Uterus (tissue), 4 donors: ENCODE data around the gene XNDC1N. TPM values are rescaled to one million over a fixed set of nuclear protein-coding genes. Genes with fewer than 3 reads are reported as not detected.

Source experiments
- DNase-seq, 2 donors: peaks; one replicate each; pipeline ENCODE4 v3.0.0-alpha.2; 2019 to 2020
- H3K27ac ChIP-seq, 2 donors: fragments of 200-600 bp; sonication (generic); 1 replicate in 1 of 2; 2 replicates in 1 of 2; pipeline ENCODE4 v1.5.1; 2016 to 2018
- H3K27me3 ChIP-seq, 2 donors: fragments of 200-600 bp; sonication (generic); one replicate each; pipeline ENCODE4 v1.5.1; 2018 to 2019; ENCODE audit warnings: control low read depth in 1 of 2
- H3K36me3 ChIP-seq, 2 donors: fragments of 200-600 bp; sonication (generic); one replicate each; pipeline ENCODE4 v1.5.1; 2019; ENCODE audit warnings: control low read depth in 1 of 2
- H3K4me1 ChIP-seq, 2 donors: fragments of 200-600 bp; sonication (generic); one replicate each; pipeline ENCODE4 v1.5.1; 2018 to 2019; ENCODE audit warnings: control low read depth in 1 of 2
- H3K4me3 ChIP-seq, 2 donors: fragments of 200-600 bp; sonication (generic); 1 replicate in 1 of 2; 2 replicates in 1 of 2; pipeline ENCODE4 v1.5.1; 2018 to 2019; ENCODE audit warnings: mild to moderate bottlenecking in 1 of 2
- H3K9me3 ChIP-seq, 2 donors: fragments of 200-600 bp; sonication (generic); one replicate each; pipeline ENCODE4 v1.5.1; 2019; ENCODE audit warnings: control low read depth in 1 of 2
- CTCF ChIP-seq, 4 experiments: fragments of 200-600 bp in 2 of 4; fragments of 450-650 bp in 2 of 4; sonication (generic) in 2 of 4; IDR thresholded peaks; one replicate each; pipeline ENCODE4 v1.5.1; 2016 to 2019; ENCODE audit warnings: antibody characterized with exemption in 4 of 4, mild to moderate bottlenecking in 2 of 4, moderate library complexity in 1 of 4
- POLR2A ChIP-seq, 2 donors: fragments of 450-650 bp; IDR thresholded peaks; one replicate each; pipeline ENCODE4 v1.6.1; 2016; ENCODE audit warnings: antibody characterized with exemption in 2 of 2, mild to moderate bottlenecking in 1 of 2, moderate library complexity in 1 of 2
- intact Hi-C: fragments of 100-400 bp; cut with DNase I; formaldehyde crosslinking; loops from one replicate; pipeline ENCODE4 v1.15.1; 2023; ENCODE audit warnings: low total_unique reads
- total RNA-seq, 4 donors: library from RNA; depleted of rRNA in 3 of 4; stranded (reverse); fragments of >200 nt in 3 of 4; gene quantifications; one replicate each; pipeline versions ENCODE4 v1.1.0 to v1.2.4, GENCODE V29; 2014 to 2023
- donor health status: DM: yes; HTN: yes; CAD: no.

Gene XNDC1N
- total RNA-seq, 4 donors from 2014 or later, result 8.2 to 176 (median 21.4) TPM

- Histone ChIP-seq H3K36me3 (no peaks in the 10 kb centered on the region), H3K4me3 (no peak overlapping the region), H3K27ac (no peak overlapping the region), H3K4me1 (no peaks in the 10 kb centered on the region), H3K9me3 (no peaks in the 10 kb centered on the region), H3K27me3 (no peaks in the 10 kb centered on the region)
- DNase-seq, result no peak
- TF ChIP-seq POLR2A (IDR thresholded peaks at IDR 0.05) (no peak), CTCF (IDR thresholded peaks at IDR 0.05) (no peak)
- intact Hi-C loops, result no loop called here
Measured at GRCh38 chr11:71937826-71938225, 9.4 kb upstream of the XNDC1N start.

- Histone ChIP-seq H3K4me1 (no peaks in the 10 kb centered on the region), H3K36me3 (no peaks in the 10 kb centered on the region), H3K9me3 (no peaks in the 10 kb centered on the region), H3K4me3 (no peak overlapping the region), H3K27ac (no peak overlapping the region), H3K27me3 (no peaks in the 10 kb centered on the region)
- no peak for DNase-seq
- intact Hi-C loops, result no loop called here
- TF ChIP-seq POLR2A (IDR thresholded peaks at IDR 0.05) (no peak), CTCF (IDR thresholded peaks at IDR 0.05) (no peak)
Measured at GRCh38 chr11:71936825-71937224, 8.4 kb upstream of the XNDC1N start.

- Histone ChIP-seq H3K4me1 (peaks cover 0 to 3% of the 10 kb centered on the region in 2 donors), H3K4me3 (no peak overlapping the region), H3K36me3 (no peaks in the 10 kb centered on the region), H3K27ac (no peak overlapping the region), H3K9me3 (no peaks in the 10 kb centered on the region), H3K27me3 (no peaks in the 10 kb centered on the region)
- no peak for DNase-seq
- no peak for TF ChIP-seq CTCF (IDR thresholded peaks at IDR 0.05)
- no peak for TF ChIP-seq POLR2A (IDR thresholded peaks at IDR 0.05)
- intact Hi-C loops, result no loop called here
Measured at GRCh38 chr11:71935338-71935925, 7.0 kb upstream of the XNDC1N start.

GRCh38 chr11:71934213-71934612 is 5.8 kb upstream of the XNDC1N start:
- H3K27me3 ChIP-seq, result no peaks in the 10 kb centered on the region
- intact Hi-C loops, result no loop called here
- H3K36me3 ChIP-seq, result no peaks in the 10 kb centered on the region
- H3K4me3 ChIP-seq, result no peak overlapping the region
- H3K4me1 ChIP-seq, result peaks cover 3 to 8% of the 10 kb centered on the region in 2 donors
- DNase-seq, result no peak
- no peaks in the 10 kb centered on the region for H3K9me3 ChIP-seq
- TF ChIP-seq POLR2A (IDR thresholded peaks at IDR 0.05) (no peak), CTCF (IDR thresholded peaks at IDR 0.05) (no peak)
- H3K27ac ChIP-seq, result no peak overlapping the region

- H3K27me3 ChIP-seq, result no peaks in the 10 kb centered on the region
- H3K4me3 ChIP-seq, result no peak overlapping the region
- intact Hi-C loops, result no loop called here
- no peak overlapping the region for H3K27ac ChIP-seq
- no peaks in the 10 kb centered on the region for H3K36me3 ChIP-seq
- H3K4me1 ChIP-seq, result peaks cover 3 to 8% of the 10 kb centered on the region in 2 donors
- DNase-seq, result no peak
- TF ChIP-seq CTCF (IDR thresholded peaks at IDR 0.05) (no peak), POLR2A (IDR thresholded peaks at IDR 0.05) (no peak)
- no peaks in the 10 kb centered on the region for H3K9me3 ChIP-seq
Measured at GRCh38 chr11:71933141-71933933, 4.9 kb upstream of the XNDC1N start.
